Testis (tissue), 5 donors: ENCODE results near the gene GSC. TPM values are rescaled to one million over a fixed set of nuclear protein-coding genes. Genes with fewer than 3 reads are reported as not detected.

Experiments
- DNase-seq: peaks from one replicate; pipeline ENCODE4 v3.0.0-alpha.2; 2019
- H3K27ac ChIP-seq, 2 donors: fragments of 200-600 bp; sonication (generic); one replicate each; pipeline ENCODE4 v1.5.1; 2019
- H3K27me3 ChIP-seq: fragments of 200-600 bp; sonication (generic); one replicate; pipeline ENCODE4 v1.5.1; 2019
- H3K36me3 ChIP-seq: fragments of 200-600 bp; sonication (generic); one replicate; pipeline ENCODE4 v1.5.1; 2017; ENCODE audit warnings: low read depth; ENCODE audit errors: missing control alignments
- H3K4me1 ChIP-seq: fragments of 200-600 bp; sonication (generic); one replicate; pipeline ENCODE4 v1.5.1; 2019
- H3K4me3 ChIP-seq, 2 donors: fragments of 200-600 bp; sonication (generic); one replicate each; pipeline ENCODE4 v1.5.1; 2017 to 2019
- H3K9me3 ChIP-seq: fragments of 200-600 bp; sonication (generic); one replicate; pipeline ENCODE4 v1.5.1; 2017
- POLR2A ChIP-seq: fragments of 450-650 bp; IDR thresholded peaks from one replicate; pipeline ENCODE4 v1.6.1; 2017; ENCODE audit warnings: antibody characterized with exemption, mild to moderate bottlenecking, moderate library complexity
- WGBS, 2 donors: methylation state at CpG; one replicate each; pipeline ENCODE4 v1.1.5; 2018; 5-methylcytosine and 5-hydroxymethylcytosine counted together
- intact Hi-C: fragments of 100-400 bp; cut with DNase I; formaldehyde crosslinking; loops from one replicate; pipeline ENCODE4 v1.15.1; 2023; ENCODE audit warnings: low total_unique reads
- long read RNA-seq, 2 donors: transcript quantifications; one replicate each; lab custom pipeline, GENCODE V29; 2026
- polyA plus RNA-seq: library from polyadenylated mRNA; stranded (reverse); fragments of 350-450 nt; fragmentation: Illumina TruSeq; extraction: RNeasy Lipid Tissue Mini Kit (QIAGEN cat#74804); gene quantifications from one replicate; pipeline ENCODE4 v1.2.3, GENCODE V29; 2014; ENCODE audit warnings: low read depth, low replicate concordance; ENCODE audit not compliant: insufficient read depth
- total RNA-seq, 2 donors: library from RNA; depleted of rRNA; stranded (reverse); fragments of >200 nt; gene quantifications; one replicate each; pipeline ENCODE4 v1.2.3, GENCODE V29; 2016
- TF ChIP-seq, protein P1 (sequence below), 3 experiments: fragments of 450-650 bp in 2 of 3; fragments of 200-600 bp in 1 of 3; sonication (generic) in 1 of 3; IDR thresholded peaks; one replicate each; pipeline ENCODE4 v1.5.1; 2016 to 2019; ENCODE audit warnings: antibody characterized with exemption in 3 of 3, mild to moderate bottlenecking in 2 of 3, moderate library complexity in 1 of 3

The GSC gene
- 1 to 10 TPM; 2.0 TPM for total RNA-seq
- polyA plus RNA-seq = 0.51 TPM
- long read RNA-seq, donor 1 = 0 reads
- long read RNA-seq, donor 2, partial matches to known transcripts = 0 of 1 reads
- long read RNA-seq, donor 2, other reads (novel, unspliced or antisense) = 0 of 1 reads

- WGBS, 2 donors = 2% methylated on average over 25 to 61 of the region's 96 CpGs
- Histone ChIP-seq H3K9me3 (no peaks in the 10 kb centered on the region), H3K27ac (no peak within 1 kb of the TSS), H3K27me3 (peaks cover 5% of the 10 kb centered on the region), H3K36me3 (no peaks in the 10 kb centered on the region), H3K4me1 (peaks cover 17% of the 10 kb centered on the region), H3K4me3 (peak within 1 kb of the TSS; percentile 52 to 63)
- intact Hi-C loops = no loop called here
- TF ChIP-seq, protein P1, sequence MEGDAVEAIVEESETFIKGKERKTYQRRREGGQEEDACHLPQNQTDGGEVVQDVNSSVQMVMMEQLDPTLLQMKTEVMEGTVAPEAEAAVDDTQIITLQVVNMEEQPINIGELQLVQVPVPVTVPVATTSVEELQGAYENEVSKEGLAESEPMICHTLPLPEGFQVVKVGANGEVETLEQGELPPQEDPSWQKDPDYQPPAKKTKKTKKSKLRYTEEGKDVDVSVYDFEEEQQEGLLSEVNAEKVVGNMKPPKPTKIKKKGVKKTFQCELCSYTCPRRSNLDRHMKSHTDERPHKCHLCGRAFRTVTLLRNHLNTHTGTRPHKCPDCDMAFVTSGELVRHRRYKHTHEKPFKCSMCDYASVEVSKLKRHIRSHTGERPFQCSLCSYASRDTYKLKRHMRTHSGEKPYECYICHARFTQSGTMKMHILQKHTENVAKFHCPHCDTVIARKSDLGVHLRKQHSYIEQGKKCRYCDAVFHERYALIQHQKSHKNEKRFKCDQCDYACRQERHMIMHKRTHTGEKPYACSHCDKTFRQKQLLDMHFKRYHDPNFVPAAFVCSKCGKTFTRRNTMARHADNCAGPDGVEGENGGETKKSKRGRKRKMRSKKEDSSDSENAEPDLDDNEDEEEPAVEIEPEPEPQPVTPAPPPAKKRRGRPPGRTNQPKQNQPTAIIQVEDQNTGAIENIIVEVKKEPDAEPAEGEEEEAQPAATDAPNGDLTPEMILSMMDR (IDR thresholded peaks at IDR 0.05) = no peak
- TF ChIP-seq POLR2A = no peak
- DNase-seq = peak; percentile 41
Measured at GRCh38 chr14:94769391-94770250, at the start of gene GSC. Gene GSC (minus strand): TSS chr14:94770113. CDS start chr14:94770015, 98 bp downstream.

- intact Hi-C loops = no loop called here
- H3K4me1 ChIP-seq = no peaks in the 10 kb centered on the region
- no peak overlapping the region for H3K4me3 ChIP-seq
- H3K36me3 ChIP-seq = no peaks in the 10 kb centered on the region
- no peak for DNase-seq
- WGBS, 2 donors = 44 to 47% methylated on average over 2 to 3 of the region's 3 CpGs
- no peaks in the 10 kb centered on the region for H3K9me3 ChIP-seq
- no peaks in the 10 kb centered on the region for H3K27me3 ChIP-seq
- H3K27ac ChIP-seq = no peak overlapping the region
- TF ChIP-seq, protein P1 (IDR thresholded peaks at IDR 0.05) = no peak
- no peak for TF ChIP-seq POLR2A
Measured at GRCh38 chr14:94819531-94819930, 49.6 kb upstream of the GSC start.

DNA sequence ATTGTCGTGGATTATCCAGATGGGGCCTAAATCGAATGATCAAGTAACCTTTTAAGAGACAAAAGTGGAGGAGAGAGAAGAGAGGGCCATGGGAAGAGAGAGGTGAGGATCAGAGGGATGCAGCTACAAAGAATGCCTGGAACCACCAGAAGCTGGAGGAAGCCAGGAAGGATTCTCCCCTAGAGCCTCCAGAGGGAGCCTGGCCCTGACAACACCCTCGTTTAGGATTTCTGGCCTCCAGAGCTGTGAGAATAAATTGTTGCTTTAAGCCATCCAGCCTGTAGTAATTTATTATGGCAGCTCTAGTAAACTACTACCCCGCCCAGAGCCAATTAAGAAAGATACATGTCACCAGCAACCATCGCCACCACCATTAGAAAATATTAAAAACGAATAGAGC is 46.2 kb upstream of the GSC start:
- TF ChIP-seq, protein P1 (IDR thresholded peaks at IDR 0.05) = no peak
- TF ChIP-seq POLR2A = no peak
- Histone ChIP-seq H3K27me3 (no peaks in the 10 kb centered on the region), H3K27ac (no peak overlapping the region), H3K4me1 (no peaks in the 10 kb centered on the region), H3K36me3 (no peaks in the 10 kb centered on the region), H3K4me3 (no peak overlapping the region), H3K9me3 (no peaks in the 10 kb centered on the region)
- DNase-seq = no peak
- WGBS, 2 donors = 34 to 39% methylated on average over 6 of the region's 6 CpGs
- intact Hi-C loops = no loop called here

- no peak overlapping the region for H3K4me3 ChIP-seq
- no peaks in the 10 kb centered on the region for H3K4me1 ChIP-seq
- intact Hi-C loops = no loop called here
- TF ChIP-seq, protein P1 (IDR thresholded peaks at IDR 0.05) = no peak
- TF ChIP-seq POLR2A = no peak
- H3K9me3 ChIP-seq = no peaks in the 10 kb centered on the region
- H3K27me3 ChIP-seq = no peaks in the 10 kb centered on the region
- H3K27ac ChIP-seq = no peak overlapping the region
- H3K36me3 ChIP-seq = no peaks in the 10 kb centered on the region
- WGBS, 2 donors = 33 to 40% methylated on average over 5 of the region's 5 CpGs
- peak; percentile 52 for DNase-seq
Measured at GRCh38 chr14:94805680-94806288, 35.9 kb upstream of the GSC start.
